Neutrophil (primary cell): ENCODE results near the gene STPG1.

Experiments
- H3K27ac ChIP-seq: fragments of 200-600 bp; sonication (generic); 2 replicates; pipeline ENCODE4 v1.5.1; 2016; ENCODE audit warnings: mild to moderate bottlenecking, moderate library complexity
- H3K27me3 ChIP-seq: fragments of 200-600 bp; sonication (generic); 2 replicates; pipeline ENCODE4 v1.6.0; 2016; ENCODE audit warnings: mild to moderate bottlenecking
- H3K36me3 ChIP-seq: fragments of 200-600 bp; sonication (generic); 2 replicates; pipeline ENCODE4 v1.5.1; 2017
- H3K4me1 ChIP-seq, 2 experiments: fragments of 200-600 bp in 1 of 2; sonication (generic) in 1 of 2; 1 replicate in 1 of 2; 2 replicates in 1 of 2; pipeline versions ENCODE4 v1.5.1 to v1.6.1; 2013 to 2016; ENCODE audit warnings: low read depth in 1 of 2, low read length in 1 of 2, mild to moderate bottlenecking in 1 of 2, moderate library complexity in 1 of 2; ENCODE audit not compliant: control insufficient read depth in 1 of 2, insufficient read depth in 1 of 2
- H3K4me3 ChIP-seq, 2 experiments: fragments of 200-600 bp in 1 of 2; sonication (generic) in 1 of 2; 1 replicate in 1 of 2; 2 replicates in 1 of 2; pipeline ENCODE4 v1.5.1; 2013 to 2016; ENCODE audit warnings: low read depth in 1 of 2, low read length in 1 of 2, mild to moderate bottlenecking in 1 of 2, moderate library complexity in 1 of 2
- H3K9me3 ChIP-seq: fragments of 200-600 bp; sonication (generic); 2 replicates; pipeline ENCODE4 v1.5.1; 2016
- CTCF ChIP-seq: fragments of 200-600 bp; sonication (generic); IDR thresholded peaks from 2 replicates; pipeline ENCODE4 v1.5.1; 2016; ENCODE audit warnings: antibody characterized with exemption

STPG1 gene

GRCh38 chr1:24325587-24326449 is 87.8 kb downstream of the STPG1 start:
- Histone ChIP-seq H3K36me3 (no peaks in the 10 kb centered on the region), H3K4me1 (peaks cover 12 to 18% of the 10 kb centered on the region in 2 experiments), H3K27ac (no peak overlapping the region), H3K27me3 (peaks cover 79% of the 10 kb centered on the region), H3K9me3 (no peaks in the 10 kb centered on the region), H3K4me3 (no peak overlapping the region)
- TF ChIP-seq CTCF = no peak

- H3K27me3 ChIP-seq = peaks cover 88% of the 10 kb centered on the region
Measured at GRCh38 chr1:24324903-24325302, 88.7 kb downstream of the STPG1 start.

GRCh38 chr1:24323281-24323680 is 90.3 kb downstream of the STPG1 start:
- H3K27me3 ChIP-seq = peaks cover 100% of the 10 kb centered on the region
- H3K4me3 ChIP-seq = no peak overlapping the region

More at GRCh38 chr1:24324903-24325302, 88.7 kb downstream of the STPG1 start:
- Histone ChIP-seq H3K36me3 (no peaks in the 10 kb centered on the region), H3K4me3 (no peak overlapping the region), H3K9me3 (no peaks in the 10 kb centered on the region), H3K4me1 (peaks cover 12 to 18% of the 10 kb centered on the region in 2 experiments), H3K27ac (no peak overlapping the region)
- no peak for TF ChIP-seq CTCF

GRCh38 chr1:24322470-24323177 is 91.0 kb downstream of the STPG1 start:
- H3K27me3 ChIP-seq = peaks cover 100% of the 10 kb centered on the region
- H3K4me1 ChIP-seq = peaks cover 12 to 30% of the 10 kb centered on the region in 2 experiments
- H3K36me3 ChIP-seq = no peaks in the 10 kb centered on the region
- H3K4me3 ChIP-seq = peak overlapping the region; percentile 61 to 71
- H3K27ac ChIP-seq = peak overlapping the region; percentile 55
- no peaks in the 10 kb centered on the region for H3K9me3 ChIP-seq
- no peak for TF ChIP-seq CTCF

More at GRCh38 chr1:24323281-24323680, 90.3 kb downstream of the STPG1 start:
- H3K4me1 ChIP-seq = peaks cover 12 to 30% of the 10 kb centered on the region in 2 experiments
- H3K36me3 ChIP-seq = no peaks in the 10 kb centered on the region
- TF ChIP-seq CTCF = no peak
- no peaks in the 10 kb centered on the region for H3K9me3 ChIP-seq
- no peak overlapping the region for H3K27ac ChIP-seq

- H3K4me3 ChIP-seq = peak overlapping the region; percentile 61 to 71
- H3K27ac ChIP-seq = peak overlapping the region; percentile 55
- no peaks in the 10 kb centered on the region for H3K36me3 ChIP-seq
- H3K9me3 ChIP-seq = no peaks in the 10 kb centered on the region
- H3K4me1 ChIP-seq = peaks cover 12 to 30% of the 10 kb centered on the region in 2 experiments
- peaks cover 100% of the 10 kb centered on the region for H3K27me3 ChIP-seq
- TF ChIP-seq CTCF = no peak
Measured at GRCh38 chr1:24321697-24322469, 91.7 kb downstream of the STPG1 start.
